ENCODE results near the gene SFMBT2. TPM values are rescaled to one million over a fixed set of nuclear protein-coding genes. Genes with fewer than 3 reads are reported as not detected.
"Not testable (repeated sequence)": the region's sequence is repeated elsewhere in the genome, so short reads cannot be mapped to it uniquely, and the experiment has no call there.

Gene SFMBT2
- total RNA-seq, 2 experiments from 2014 or later, result 50.6 to 52.4 TPM

DNA sequence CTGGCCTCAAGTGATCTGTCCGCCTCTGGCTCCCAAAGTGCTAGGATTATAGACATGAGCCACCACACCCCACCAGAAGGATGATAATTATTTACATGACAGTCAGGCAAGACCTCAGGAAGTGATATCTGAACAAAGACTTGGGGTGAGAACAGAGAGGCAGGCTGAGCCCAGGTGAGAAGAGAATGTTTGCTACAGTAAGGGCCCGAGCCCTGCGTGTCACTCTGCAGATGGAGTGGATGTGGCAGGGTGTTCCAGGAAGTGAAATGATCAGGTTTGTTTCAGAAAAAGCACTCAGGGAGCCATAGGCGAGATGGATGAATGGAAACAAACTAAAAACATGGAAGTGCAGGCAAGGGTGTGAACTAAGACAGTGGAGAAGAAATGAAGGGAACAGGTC lies 22.2 kb downstream of the SFMBT2 start:
- Mint-ChIP-seq H3K4me1 (peaks cover 50% of the 10 kb centered on the region), H3K36me3 (peaks cover 8% of the 10 kb centered on the region)

DNA sequence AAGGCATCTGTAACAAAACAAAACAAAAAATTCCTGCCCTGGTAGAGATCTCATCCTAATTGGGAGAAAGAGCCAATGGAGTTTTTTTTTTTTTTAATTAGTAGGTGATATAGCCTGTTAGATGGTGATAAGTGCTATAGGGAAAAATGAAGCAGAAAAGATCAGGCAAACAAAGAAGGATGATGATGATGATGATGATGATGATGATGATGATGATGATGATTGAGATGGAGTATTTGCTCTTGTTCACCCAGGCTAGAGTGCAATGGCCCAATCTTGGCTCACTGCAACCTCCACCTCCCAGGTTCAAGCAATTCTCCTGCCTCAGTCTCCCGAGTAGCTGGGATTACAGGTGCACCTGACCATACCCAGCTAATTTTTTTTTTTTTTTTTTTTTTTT lies 22.7 kb downstream of the SFMBT2 start:
- POLR2A ChIA-PET; ATAC-seq (ENCODE audit: low read depth); H3K9me3 Mint-ChIP-seq; H3K4me3 Mint-ChIP-seq; DNase-seq; H3K36me3 Mint-ChIP-seq; H3K27me3 Mint-ChIP-seq; H3K27ac Mint-ChIP-seq: not testable (repeated sequence)
- H3K4me1 Mint-ChIP-seq, result peaks cover 55% of the 10 kb centered on the region

More for the DNA sequence above, 22.2 kb downstream of the SFMBT2 start:
- H3K27ac Mint-ChIP-seq, result peak overlapping the region; percentile 94
- no peaks in the 10 kb centered on the region for H3K27me3 Mint-ChIP-seq
- H3K4me3 Mint-ChIP-seq, result peak overlapping the region; percentile 77
- ATAC-seq (ENCODE audit: low read depth), result peak; percentile 99
- peak; percentile 40 for DNase-seq
- POLR2A ChIA-PET, result no interaction called here
- H3K9me3 Mint-ChIP-seq, result no peaks in the 10 kb centered on the region

DNA sequence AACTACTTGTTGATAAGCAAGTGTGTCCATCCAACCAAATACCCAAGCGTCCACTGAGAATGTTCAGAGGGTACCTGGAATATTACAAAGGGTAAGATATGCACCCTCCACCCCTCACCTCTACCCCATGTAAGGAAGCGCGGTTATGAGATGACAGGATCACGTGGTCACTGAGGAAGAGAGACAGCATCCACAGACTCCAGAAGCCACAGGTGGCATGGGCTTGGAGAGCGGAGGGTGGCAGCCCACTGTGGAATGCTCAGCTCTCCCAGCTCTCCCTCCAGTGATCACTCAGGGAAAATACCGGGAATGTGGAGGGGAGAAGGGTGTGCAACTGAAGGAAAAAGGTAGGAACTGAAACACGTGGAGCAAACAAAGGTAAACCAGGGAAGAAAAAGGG lies 25.7 kb downstream of the SFMBT2 start:
- peaks cover 72% of the 10 kb centered on the region for H3K4me1 Mint-ChIP-seq
- peaks cover 19% of the 10 kb centered on the region for H3K36me3 Mint-ChIP-seq
- H3K27me3 Mint-ChIP-seq, result no peaks in the 10 kb centered on the region
- H3K27ac Mint-ChIP-seq, result peak overlapping the region; percentile 31
- H3K4me3 Mint-ChIP-seq, result no peak overlapping the region
- POLR2A ChIA-PET, result no interaction called here
- ATAC-seq (ENCODE audit: low read depth) (no peak), DNase-seq (no peak)
- no peaks in the 10 kb centered on the region for H3K9me3 Mint-ChIP-seq

DNA sequence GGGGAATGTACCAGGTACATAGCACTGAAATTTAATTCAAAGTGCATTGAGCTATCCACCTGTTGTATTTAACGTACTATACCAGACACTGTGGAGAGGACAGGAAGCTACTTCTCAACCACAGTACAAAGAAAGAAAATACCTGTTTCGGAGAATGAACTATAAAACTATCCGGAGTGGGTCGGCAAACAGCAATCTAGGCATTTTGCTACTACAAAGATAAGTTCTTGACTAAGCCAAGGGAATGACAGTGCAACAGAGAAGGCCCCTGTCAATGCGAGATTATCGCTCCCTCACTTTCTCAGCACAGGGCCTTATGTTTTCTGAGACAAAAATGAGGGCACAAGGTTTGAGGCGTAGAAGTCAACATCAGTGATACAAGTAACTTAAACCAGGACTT lies 27.4 kb downstream of the SFMBT2 start:
- POLR2A ChIA-PET, result interaction anchor here (0.9 to 1.9 kb wide), 2 partner anchors 27 to 190 kb away, joined by 3 to 12 read pairs; partner anchors contain the start of gene SFMBT2
- Mint-ChIP-seq H3K4me1 (peaks cover 65% of the 10 kb centered on the region), H3K4me3 (peak overlapping the region; percentile 57), H3K27me3 (no peaks in the 10 kb centered on the region), H3K9me3 (no peaks in the 10 kb centered on the region), H3K36me3 (peaks cover 31% of the 10 kb centered on the region), H3K27ac (peak overlapping the region; percentile 64)
- DNase-seq, result no peak
- peak; percentile 87 for ATAC-seq (ENCODE audit: low read depth)

DNA sequence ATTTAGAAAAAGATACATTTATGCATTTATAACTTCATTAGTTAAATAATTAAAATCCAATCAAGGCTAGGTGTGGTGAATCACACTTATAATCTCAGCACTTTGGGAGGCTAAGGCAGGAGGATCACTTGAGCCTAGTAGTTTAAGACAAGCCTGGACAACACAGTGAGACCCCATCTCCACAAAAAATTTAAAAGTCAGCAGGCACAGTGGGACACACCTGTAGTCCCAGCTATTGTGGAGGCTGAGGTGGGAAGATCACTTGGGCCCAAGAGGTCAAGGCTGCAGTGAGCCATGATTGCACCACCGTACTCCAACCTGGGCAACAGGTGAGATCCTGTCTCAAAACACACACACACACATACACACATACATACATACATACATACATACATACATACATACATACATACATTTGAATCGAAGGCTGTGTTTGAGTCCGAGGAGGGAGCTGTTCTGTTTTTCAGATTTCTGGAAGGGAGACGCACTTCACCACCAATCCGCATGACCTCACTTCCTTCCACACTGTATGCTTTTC lies 30.1 kb downstream of the SFMBT2 start:
- H3K27me3 Mint-ChIP-seq, result no peaks in the 10 kb centered on the region
- ATAC-seq (ENCODE audit: low read depth) (no peak), DNase-seq (no peak)
- H3K9me3 Mint-ChIP-seq, result no peaks in the 10 kb centered on the region
- POLR2A ChIA-PET, result no interaction called here
- H3K36me3 Mint-ChIP-seq, result peaks cover 43% of the 10 kb centered on the region
- peaks cover 46% of the 10 kb centered on the region for H3K4me1 Mint-ChIP-seq
- no peak overlapping the region for H3K4me3 Mint-ChIP-seq
- no peak overlapping the region for H3K27ac Mint-ChIP-seq

DNA sequence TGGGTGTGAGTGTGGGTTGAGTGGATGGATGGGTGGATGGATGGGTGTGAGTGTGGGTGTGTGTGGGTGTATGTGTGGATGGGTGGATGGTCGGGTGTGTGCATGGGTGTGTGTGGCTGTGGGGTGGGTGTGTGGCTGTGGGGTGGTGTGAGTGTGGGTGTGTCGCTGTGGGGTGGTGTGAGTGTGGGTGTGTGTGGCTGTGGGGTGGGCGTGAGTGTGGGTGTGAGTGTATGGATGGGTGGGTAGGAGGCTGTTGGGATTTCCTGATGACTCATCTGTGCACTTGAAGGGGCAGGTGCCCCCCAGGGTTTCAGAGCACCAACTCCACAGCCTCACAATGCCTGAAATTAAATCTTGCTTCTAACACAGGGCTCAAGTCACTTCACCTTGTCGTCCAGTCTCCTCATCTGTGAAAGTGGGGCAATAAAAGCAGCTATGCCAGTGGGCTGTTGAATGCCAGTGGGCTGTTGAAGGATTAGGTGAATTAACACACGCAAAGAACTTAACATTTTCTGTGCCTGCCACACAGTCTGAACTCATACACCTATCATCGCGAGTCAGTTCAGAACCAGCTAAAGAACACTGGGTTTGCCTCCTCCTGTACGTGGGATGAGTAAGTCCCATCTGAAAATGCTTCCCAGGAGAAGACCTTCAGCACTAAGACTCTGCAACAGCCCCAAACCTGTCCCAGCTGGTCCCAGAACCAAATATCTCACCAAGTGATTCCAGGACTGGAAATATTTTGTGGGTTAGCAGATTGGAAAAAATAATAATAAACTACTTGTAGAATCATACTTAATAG lies 32.0 kb downstream of the SFMBT2 start:
- no peaks in the 10 kb centered on the region for H3K9me3 Mint-ChIP-seq
- POLR2A ChIA-PET, result no interaction called here
- peak overlapping the region; percentile 48 for H3K27ac Mint-ChIP-seq
- ATAC-seq (ENCODE audit: low read depth) (no peak), DNase-seq (no peak)
- peaks cover 59% of the 10 kb centered on the region for H3K36me3 Mint-ChIP-seq
- peaks cover 34% of the 10 kb centered on the region for H3K4me1 Mint-ChIP-seq
- H3K4me3 Mint-ChIP-seq, result no peak overlapping the region
- H3K27me3 Mint-ChIP-seq, result no peaks in the 10 kb centered on the region

DNA sequence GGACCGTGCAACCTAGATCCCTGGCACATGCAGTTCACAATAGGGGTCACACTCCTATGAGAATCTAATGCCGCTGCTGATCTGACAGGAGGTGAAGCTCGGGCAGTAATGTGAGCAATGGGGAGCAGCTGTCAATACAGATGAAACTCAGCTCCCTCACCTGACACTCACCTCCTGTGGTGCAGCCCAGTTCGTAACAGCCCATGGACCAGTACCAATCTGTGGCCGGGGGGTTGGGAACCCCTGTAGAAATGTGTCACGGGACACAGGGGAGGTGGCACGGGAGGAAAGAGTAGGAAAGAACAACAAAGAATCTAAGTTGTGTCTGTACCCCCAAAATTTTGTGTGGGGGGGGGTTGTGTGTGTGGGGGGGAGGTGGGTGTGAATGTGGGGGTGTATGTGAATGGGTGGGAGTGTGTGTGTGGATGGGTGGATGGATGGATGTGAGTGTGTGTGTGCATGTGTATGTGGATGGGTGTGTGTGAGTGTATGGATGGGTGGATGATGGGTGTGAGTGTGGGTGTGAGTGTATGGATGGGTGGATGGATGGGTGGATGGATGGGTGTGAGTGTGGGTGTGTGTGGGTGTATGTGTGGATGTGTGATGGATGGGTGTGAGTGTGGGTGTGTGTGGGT lies 33.1 kb downstream of the SFMBT2 start:
- no peak for DNase-seq
- no peak overlapping the region for H3K4me3 Mint-ChIP-seq
- peaks cover 23% of the 10 kb centered on the region for H3K4me1 Mint-ChIP-seq
- H3K27me3 Mint-ChIP-seq, result no peaks in the 10 kb centered on the region
- ATAC-seq (ENCODE audit: low read depth), result no peak
- POLR2A ChIA-PET, result no interaction called here
- peak overlapping the region; percentile 79 for H3K27ac Mint-ChIP-seq
- H3K9me3 Mint-ChIP-seq, result no peaks in the 10 kb centered on the region
- peaks cover 69% of the 10 kb centered on the region for H3K36me3 Mint-ChIP-seq

DNA sequence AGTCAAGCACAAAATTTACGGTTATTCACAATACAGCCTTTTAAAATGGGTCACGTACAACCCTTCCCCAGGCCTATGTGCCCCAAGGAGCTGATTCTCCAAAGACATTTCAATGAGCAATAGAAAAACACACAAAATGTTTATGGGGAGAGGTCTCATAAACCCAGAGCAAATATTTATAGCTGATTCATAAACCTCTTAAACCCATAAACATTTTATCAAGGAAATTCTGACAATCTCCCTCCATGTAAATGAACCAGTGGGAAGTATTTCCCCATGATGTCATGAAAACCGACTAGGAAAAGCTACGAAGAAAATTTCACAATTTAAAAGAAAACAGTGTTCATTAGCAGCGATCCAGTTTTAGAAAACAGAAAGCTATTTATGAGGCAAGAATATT lies 36.0 kb downstream of the SFMBT2 start:
- H3K27ac Mint-ChIP-seq, result no peak overlapping the region
- H3K27me3 Mint-ChIP-seq, result no peaks in the 10 kb centered on the region
- DNase-seq, result no peak
- no peaks in the 10 kb centered on the region for H3K9me3 Mint-ChIP-seq
- ATAC-seq (ENCODE audit: low read depth), result no peak
- no peak overlapping the region for H3K4me3 Mint-ChIP-seq
- H3K4me1 Mint-ChIP-seq, result peaks cover 7% of the 10 kb centered on the region
- H3K36me3 Mint-ChIP-seq, result peaks cover 72% of the 10 kb centered on the region
- POLR2A ChIA-PET, result no interaction called here

DNA sequence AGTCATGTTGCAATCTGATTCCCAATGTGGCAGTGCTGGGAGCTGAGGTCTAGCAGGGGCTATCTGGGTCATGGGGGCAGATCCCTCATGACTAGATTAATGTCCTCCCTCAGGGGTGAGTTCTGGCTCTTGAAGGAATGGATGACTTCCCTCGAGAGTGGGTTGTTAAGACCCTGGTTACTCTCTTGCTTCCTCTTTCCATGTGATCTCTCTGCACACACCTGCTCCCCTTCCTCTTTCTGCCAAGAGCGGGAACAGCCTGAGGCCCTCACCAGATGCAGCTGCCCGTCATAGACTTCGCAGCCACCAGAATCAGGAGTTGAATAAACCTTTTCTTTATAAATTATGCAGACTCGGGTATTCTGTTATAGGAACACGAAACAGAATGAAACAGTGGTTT lies 37.8 kb downstream of the SFMBT2 start:
- H3K27ac Mint-ChIP-seq, result peak overlapping the region; percentile 3
- DNase-seq (no peak), ATAC-seq (ENCODE audit: low read depth) (no peak)
- H3K4me1 Mint-ChIP-seq, result peaks cover 1% of the 10 kb centered on the region
- POLR2A ChIA-PET, result no interaction called here
- no peaks in the 10 kb centered on the region for H3K27me3 Mint-ChIP-seq
- no peak overlapping the region for H3K4me3 Mint-ChIP-seq
- H3K36me3 Mint-ChIP-seq, result peaks cover 66% of the 10 kb centered on the region
- no peaks in the 10 kb centered on the region for H3K9me3 Mint-ChIP-seq

DNA sequence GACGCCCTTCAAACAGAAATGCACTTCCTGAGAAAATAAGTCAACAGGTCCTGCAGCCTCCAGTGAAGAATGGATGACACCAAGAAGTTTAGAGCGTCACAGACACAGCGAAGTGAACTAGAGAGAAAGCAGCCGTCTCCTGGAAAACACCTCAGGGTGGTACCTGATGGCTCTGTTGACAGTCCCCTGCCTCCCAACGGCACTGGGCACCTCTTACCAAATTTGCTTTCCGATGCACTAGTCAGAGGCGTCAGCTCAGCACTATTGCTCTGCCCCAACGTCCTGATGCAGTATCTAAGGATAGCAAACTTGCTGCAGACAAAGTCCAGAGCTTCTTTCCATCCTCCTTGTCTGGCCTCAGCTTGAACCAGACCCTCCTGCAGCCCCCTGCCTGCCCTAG lies 38.3 kb downstream of the SFMBT2 start:
- no peaks in the 10 kb centered on the region for H3K9me3 Mint-ChIP-seq
- no peak overlapping the region for H3K4me3 Mint-ChIP-seq
- peaks cover 1% of the 10 kb centered on the region for H3K4me1 Mint-ChIP-seq
- POLR2A ChIA-PET, result interaction anchor here (0.6 to 0.7 kb wide), 2 partner anchors 57 to 104 kb away, joined by 3 read pairs; no protein-coding TSS in a partner anchor
- H3K27me3 Mint-ChIP-seq, result no peaks in the 10 kb centered on the region
- DNase-seq (no peak), ATAC-seq (ENCODE audit: low read depth) (no peak)
- H3K27ac Mint-ChIP-seq, result peak overlapping the region; percentile 3
- H3K36me3 Mint-ChIP-seq, result peaks cover 64% of the 10 kb centered on the region

DNA sequence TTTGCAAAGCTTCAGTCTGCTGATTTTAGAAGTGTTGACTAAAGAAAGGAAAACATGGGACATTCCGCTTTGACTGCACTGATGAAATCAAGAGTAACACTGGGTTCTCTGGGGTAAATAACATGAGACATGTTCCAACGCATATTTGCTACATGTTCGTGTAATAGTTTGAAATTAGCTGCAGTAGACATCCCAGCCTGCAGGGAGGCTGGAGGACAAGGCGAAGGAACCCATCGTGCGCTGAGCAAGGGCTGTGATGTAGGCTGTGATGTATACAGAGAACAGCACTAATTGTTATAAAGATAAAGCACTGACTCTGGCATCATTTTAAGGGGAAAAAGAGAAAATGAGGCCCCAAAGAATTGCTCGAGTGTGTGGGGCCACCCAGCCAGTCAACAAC lies 40.3 kb downstream of the SFMBT2 start:
- H3K9me3 Mint-ChIP-seq, result no peaks in the 10 kb centered on the region
- H3K4me1 Mint-ChIP-seq, result peaks cover 3% of the 10 kb centered on the region
- DNase-seq (no peak), ATAC-seq (ENCODE audit: low read depth) (no peak)
- no peak overlapping the region for H3K27ac Mint-ChIP-seq
- H3K4me3 Mint-ChIP-seq, result no peak overlapping the region
- POLR2A ChIA-PET, result no interaction called here
- no peaks in the 10 kb centered on the region for H3K27me3 Mint-ChIP-seq
- H3K36me3 Mint-ChIP-seq, result peaks cover 60% of the 10 kb centered on the region

DNA sequence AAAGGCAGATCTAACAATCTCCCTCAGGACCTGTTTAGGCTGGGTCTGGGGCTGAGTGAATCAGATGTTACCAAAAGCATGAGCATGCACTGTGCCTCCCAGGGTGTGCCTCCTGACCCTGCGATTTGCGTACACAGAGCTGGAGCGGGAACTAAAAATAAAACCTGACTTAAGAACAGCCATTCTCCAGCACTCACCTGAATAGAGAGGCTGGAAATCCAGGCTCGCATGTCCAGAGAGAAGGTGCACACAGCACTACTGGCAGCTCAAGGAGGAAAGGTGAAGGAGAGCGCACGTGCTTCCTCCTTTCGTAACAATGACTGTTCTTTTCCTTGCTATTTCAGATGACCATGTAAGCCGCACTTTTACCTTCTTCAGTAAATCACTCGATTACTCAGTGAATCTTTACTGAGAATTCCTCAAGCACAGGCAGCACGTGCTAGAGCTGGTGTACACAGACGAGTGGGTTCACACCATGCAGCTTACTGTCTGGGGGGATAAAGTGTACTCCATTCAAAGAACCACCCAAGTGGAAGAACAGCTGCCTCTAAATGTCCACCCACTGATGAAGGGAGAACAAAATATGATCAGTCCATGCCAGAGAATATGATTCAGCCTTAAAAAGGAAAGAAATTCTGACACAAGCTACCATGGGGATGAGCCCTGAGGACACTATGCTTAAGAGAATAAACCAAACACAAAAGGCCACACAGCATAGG lies 45.6 kb downstream of the SFMBT2 start:
- Mint-ChIP-seq H3K36me3 (peaks cover 74% of the 10 kb centered on the region), H3K9me3 (peaks cover 8% of the 10 kb centered on the region), H3K27ac (no peak overlapping the region), H3K27me3 (no peaks in the 10 kb centered on the region), H3K4me3 (no peak overlapping the region), H3K4me1 (peaks cover 15% of the 10 kb centered on the region)
- POLR2A ChIA-PET, result no interaction called here
- ATAC-seq (ENCODE audit: low read depth), result no peak
- DNase-seq, result no peak

DNA sequence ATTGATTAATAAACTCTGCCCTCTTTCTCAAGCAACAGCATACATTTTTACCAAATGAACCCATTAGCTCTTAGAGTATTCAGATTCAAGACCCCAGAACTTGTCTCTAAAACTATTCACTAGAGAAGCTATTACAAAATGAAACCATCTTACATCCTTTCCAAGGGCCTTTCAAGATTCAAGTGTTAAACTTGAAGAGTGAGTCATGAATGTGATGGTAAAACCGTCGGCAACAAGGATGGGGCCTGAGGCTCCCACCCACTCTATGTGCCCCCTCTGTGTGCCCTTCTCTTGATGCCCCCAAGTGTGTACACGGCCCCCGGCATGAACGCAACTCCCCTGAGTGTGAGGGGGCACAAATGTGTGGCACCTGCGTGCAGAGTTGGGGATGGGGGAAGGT lies 46.4 kb downstream of the SFMBT2 start:
- ATAC-seq (ENCODE audit: low read depth) (no peak), DNase-seq (no peak)
- Mint-ChIP-seq H3K36me3 (peaks cover 74% of the 10 kb centered on the region), H3K9me3 (peaks cover 11% of the 10 kb centered on the region), H3K27me3 (no peaks in the 10 kb centered on the region), H3K27ac (peak overlapping the region; percentile 5), H3K4me1 (peaks cover 15% of the 10 kb centered on the region), H3K4me3 (no peak overlapping the region)
- POLR2A ChIA-PET, result no interaction called here

All from activated naive CD8-positive, alpha-beta T cell treated with anti-CD3 and anti-CD28 coated beads, Interleukin-2, amount 10 ng/mL, durations not matched to agents 7 days and 5 days (primary cell).